IPS-18c (cell line): ENCODE measurements around the gene ADNP2.

ENCODE experiments used
- H3K4me3 ChIP-seq: 2 replicates; pipeline ENCODE4 v1.7.0; 2013; ENCODE audit warnings: low read depth, mild to moderate bottlenecking, low read length, moderate library complexity; ENCODE audit not compliant: insufficient read depth
- H3K9me3 ChIP-seq: one replicate; pipeline ENCODE4 v1.6.1; 2013; ENCODE audit warnings: mild to moderate bottlenecking, low read length, moderate library complexity; ENCODE audit not compliant: control insufficient read depth, insufficient read depth

The ADNP2 gene

GRCh38 chr18:80103231-80103630 lies 5.8 kb upstream of the ADNP2 start:
- no peak overlapping the region for H3K4me3 ChIP-seq
- H3K9me3 ChIP-seq, result no peaks in the 10 kb centered on the region

GRCh38 chr18:80104364-80104779 lies 4.7 kb upstream of the ADNP2 start:
- H3K4me3 ChIP-seq, result peak overlapping the region; percentile 21; the same call in 1 of the 2 replicates

GRCh38 chr18:80105369-80106167 lies 3.5 kb upstream of the ADNP2 start:
- Histone ChIP-seq H3K4me3 (no peak overlapping the region), H3K9me3 (no peaks in the 10 kb centered on the region)

More at GRCh38 chr18:80104364-80104779, 4.7 kb upstream of the ADNP2 start:
- H3K9me3 ChIP-seq, result no peaks in the 10 kb centered on the region

- no peaks in the 10 kb centered on the region for H3K9me3 ChIP-seq
- H3K4me3 ChIP-seq, result no peak overlapping the region
These were observed 2.5 kb upstream of the ADNP2 start for GRCh38 chr18:80106482-80107051.

GRCh38 chr18:80107426-80107825 lies 1.6 kb upstream of the ADNP2 start:
- Histone ChIP-seq H3K9me3 (no peaks in the 10 kb centered on the region), H3K4me3 (no peak overlapping the region)

GRCh38 chr18:80108121-80108536 lies 933 bp upstream of the ADNP2 start:
- no peaks in the 10 kb centered on the region for H3K9me3 ChIP-seq
- no peak overlapping the region for H3K4me3 ChIP-seq

- H3K4me3 ChIP-seq, result peak overlapping the region; percentile 77
- no peaks in the 10 kb centered on the region for H3K9me3 ChIP-seq
These were observed 615 bp downstream of the ADNP2 start for GRCh38 chr18:80109676-80110078.

GRCh38 chr18:80112624-80113248 lies 3.7 kb downstream of the ADNP2 start:
- H3K9me3 ChIP-seq, result no peaks in the 10 kb centered on the region
- no peak overlapping the region for H3K4me3 ChIP-seq

- Histone ChIP-seq H3K9me3 (no peaks in the 10 kb centered on the region), H3K4me3 (no peak overlapping the region)
These were observed 6.0 kb downstream of the ADNP2 start for GRCh38 chr18:80115035-80115434.

- no peak overlapping the region for H3K4me3 ChIP-seq
- no peaks in the 10 kb centered on the region for H3K9me3 ChIP-seq
These were observed 10.0 kb downstream of the ADNP2 start for GRCh38 chr18:80119111-80119510.

GRCh38 chr18:80120932-80121331 lies 11.9 kb downstream of the ADNP2 start:
- Histone ChIP-seq H3K9me3 (no peaks in the 10 kb centered on the region), H3K4me3 (no peak overlapping the region)

- no peak overlapping the region for H3K4me3 ChIP-seq
- no peaks in the 10 kb centered on the region for H3K9me3 ChIP-seq
These were observed 15.1 kb downstream of the ADNP2 start for GRCh38 chr18:80124131-80124530.

GRCh38 chr18:80126797-80127196 lies 17.7 kb downstream of the ADNP2 start:
- H3K4me3 ChIP-seq, result no peak overlapping the region
- no peaks in the 10 kb centered on the region for H3K9me3 ChIP-seq

GRCh38 chr18:80127635-80128034 lies 18.6 kb downstream of the ADNP2 start:
- no peak overlapping the region for H3K4me3 ChIP-seq
- no peaks in the 10 kb centered on the region for H3K9me3 ChIP-seq

GRCh38 chr18:80129672-80130367 lies 20.8 kb downstream of the ADNP2 start:
- no peaks in the 10 kb centered on the region for H3K9me3 ChIP-seq
- H3K4me3 ChIP-seq, result no peak overlapping the region

- Histone ChIP-seq H3K9me3 (no peaks in the 10 kb centered on the region), H3K4me3 (no peak overlapping the region)
These were observed 21.5 kb downstream of the ADNP2 start for GRCh38 chr18:80130555-80130954.

GRCh38 chr18:80132180-80132812 lies 23.2 kb downstream of the ADNP2 start:
- Histone ChIP-seq H3K4me3 (no peak overlapping the region), H3K9me3 (no peaks in the 10 kb centered on the region)
